GM21367 (cell line): ENCODE measurements around the gene NPEPPS.

ENCODE experiments used
- ATAC-seq: cut with Tn5 transposase; IDR thresholded peaks from one replicate; pipeline ENCODE4 v1.9.1; 2021; ENCODE audit not compliant: unreplicated experiment

Gene NPEPPS

GRCh38 chr17:47660064-47660492 is 129.2 kb downstream of the NPEPPS start:
- ATAC-seq: no peak

GRCh38 chr17:47663912-47664623 is 133.2 kb downstream of the NPEPPS start:
- no peak for ATAC-seq

- no peak for ATAC-seq
These were observed 133.7 kb downstream of the NPEPPS start for GRCh38 chr17:47664624-47664941.

GRCh38 chr17:47665655-47666054 is 134.7 kb downstream of the NPEPPS start:
- no peak for ATAC-seq

GRCh38 chr17:47669081-47669480 is 138.2 kb downstream of the NPEPPS start:
- no peak for ATAC-seq

GRCh38 chr17:47670064-47670463 is 139.2 kb downstream of the NPEPPS start:
- no peak for ATAC-seq
